ENCODE measurements around the gene ATXN7. TPM values are rescaled to one million over a fixed set of nuclear protein-coding genes. Genes with fewer than 3 reads are reported as not detected.

The ATXN7 gene
- total RNA-seq, 1 experiment from 2014 or later, result 27.5 TPM

DNA sequence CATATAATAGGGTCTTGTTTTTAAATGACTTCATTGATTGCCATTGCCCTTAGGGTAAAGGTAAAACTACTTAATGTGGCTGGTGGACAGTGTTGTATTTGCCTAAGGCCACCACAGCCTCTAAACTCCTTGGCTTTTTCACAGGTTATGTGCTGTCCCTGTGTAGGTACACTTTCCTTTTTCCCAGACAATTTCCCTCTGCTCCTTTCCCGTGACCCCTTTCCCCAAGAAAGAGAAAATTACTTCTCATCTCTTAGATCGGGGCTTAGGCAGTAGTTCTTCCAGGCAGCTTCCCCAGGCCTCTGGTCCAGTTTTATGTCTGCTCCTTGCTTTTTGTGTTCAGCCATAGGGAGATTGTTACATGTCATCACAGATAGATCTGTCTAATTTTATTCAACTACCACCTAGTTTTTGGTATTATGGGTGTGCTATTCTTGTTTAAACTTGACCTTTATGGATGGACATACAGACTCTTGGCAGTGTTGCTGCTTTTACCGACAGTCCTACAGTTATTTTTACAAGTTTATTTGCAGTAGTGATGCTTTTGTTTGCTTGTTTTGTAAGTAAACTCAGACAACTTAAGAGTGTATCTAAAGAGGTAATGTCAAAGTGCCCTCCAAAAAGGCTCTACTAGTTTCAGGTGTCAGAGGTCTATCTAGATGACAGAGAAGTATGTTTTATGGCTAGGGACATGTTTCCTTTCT lies 69.0 kb downstream of the ATXN7 start (continued):
- TF ChIP-seq, protein P1, sequence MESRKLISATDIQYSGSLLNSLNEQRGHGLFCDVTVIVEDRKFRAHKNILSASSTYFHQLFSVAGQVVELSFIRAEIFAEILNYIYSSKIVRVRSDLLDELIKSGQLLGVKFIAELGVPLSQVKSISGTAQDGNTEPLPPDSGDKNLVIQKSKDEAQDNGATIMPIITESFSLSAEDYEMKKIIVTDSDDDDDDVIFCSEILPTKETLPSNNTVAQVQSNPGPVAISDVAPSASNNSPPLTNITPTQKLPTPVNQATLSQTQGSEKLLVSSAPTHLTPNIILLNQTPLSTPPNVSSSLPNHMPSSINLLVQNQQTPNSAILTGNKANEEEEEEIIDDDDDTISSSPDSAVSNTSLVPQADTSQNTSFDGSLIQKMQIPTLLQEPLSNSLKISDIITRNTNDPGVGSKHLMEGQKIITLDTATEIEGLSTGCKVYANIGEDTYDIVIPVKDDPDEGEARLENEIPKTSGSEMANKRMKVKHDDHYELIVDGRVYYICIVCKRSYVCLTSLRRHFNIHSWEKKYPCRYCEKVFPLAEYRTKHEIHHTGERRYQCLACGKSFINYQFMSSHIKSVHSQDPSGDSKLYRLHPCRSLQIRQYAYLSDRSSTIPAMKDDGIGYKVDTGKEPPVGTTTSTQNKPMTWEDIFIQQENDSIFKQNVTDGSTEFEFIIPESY (IDR thresholded peaks at IDR 0.05; ENCODE audit: extremely low read depth, insufficient replicate concordance, low read length), result no peak
- TF ChIP-seq, protein P2, sequence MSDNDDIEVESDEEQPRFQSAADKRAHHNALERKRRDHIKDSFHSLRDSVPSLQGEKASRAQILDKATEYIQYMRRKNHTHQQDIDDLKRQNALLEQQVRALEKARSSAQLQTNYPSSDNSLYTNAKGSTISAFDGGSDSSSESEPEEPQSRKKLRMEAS (IDR thresholded peaks at IDR 0.05), result no peak
- TF ChIP-seq EZH2phosphoT487 (IDR thresholded peaks at IDR 0.05; ENCODE audit: borderline replicate concordance) (no peak), FOSL1 (IDR thresholded peaks at IDR 0.05; ENCODE audit: low read depth) (no peak)

DNA sequence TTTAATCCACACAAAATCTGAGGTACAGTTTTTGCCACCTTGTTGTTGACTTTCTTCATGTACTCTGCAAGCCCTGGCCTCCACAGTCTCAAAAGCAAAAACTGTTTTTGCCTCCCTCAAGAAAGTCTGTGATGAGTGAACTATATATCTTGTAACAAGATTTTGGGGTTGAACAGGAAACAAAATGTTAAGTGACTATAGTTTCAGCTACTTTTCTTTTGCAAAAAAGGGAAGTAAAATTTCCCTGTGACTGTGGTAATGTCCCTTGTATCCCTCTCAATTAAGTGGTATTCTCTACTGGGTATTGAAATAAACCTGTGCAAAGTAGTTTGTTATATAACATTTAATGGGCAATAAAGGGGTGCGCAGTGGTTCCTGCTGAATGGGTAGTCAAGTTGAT lies 69.8 kb downstream of the ATXN7 start:
- H3K79me2 ChIP-seq (ENCODE audit: insufficient read depth, low read length), result peaks cover 94% of the 10 kb centered on the region
- no peak overlapping the region for H2AFZ ChIP-seq (ENCODE audit: low read depth, low read length, poor library complexity, severe bottlenecking)
- H3K36me3 ChIP-seq (ENCODE audit: control insufficient read depth in 1 of 2, insufficient read depth in 2 of 2, low read length in 2 of 2), result no peaks in the 10 kb centered on the region
- H3K27ac ChIP-seq (ENCODE audit: low read depth, low read length), result no peak overlapping the region
- no TSS peak for BruUV-seq (replicated peaks)
- H3K9me2 ChIP-seq (ENCODE audit: insufficient read depth), result no peaks in the 10 kb centered on the region
- H3K9me3 ChIP-seq (ENCODE audit: control insufficient read depth in 1 of 2, insufficient read depth in 1 of 2, low read depth in 1 of 2, low read length in 2 of 2), result no peaks in the 10 kb centered on the region
- ChIA-PET CTCF (no interaction called here), RAD21 (ENCODE audit: low non-redundant PET in 1 of 2, low total read pairs in 2 of 2, uncharacterized antibody in 2 of 2, unreplicated experiment in 2 of 2) (no interaction called here), POLR2A (no interaction called here)
- H3K27me3 ChIP-seq (ENCODE audit: insufficient read depth, low read length), result no peaks in the 10 kb centered on the region
- H3K9ac ChIP-seq (ENCODE audit: low read length), result no peak overlapping the region
- ATAC-seq (no peak), DNase-seq (ENCODE audit: low read depth, low spot score) (no peak)
- intact Hi-C loops (cut with micrococcal nuclease), result no loop called here
- no peaks in the 10 kb centered on the region for H3K4me1 ChIP-seq (ENCODE audit: control insufficient read depth in 1 of 2, insufficient read depth in 2 of 2, low read length in 2 of 2)
- no peak overlapping the region for H3K4me3 ChIP-seq (replicated peaks in 1 of 2; ENCODE audit: low read depth in 1 of 2, low read length in 2 of 2)
- H3K4me2 ChIP-seq (ENCODE audit: low read length), result no peak overlapping the region
- H4K20me1 ChIP-seq (ENCODE audit: insufficient read depth), result 0 out of 2 replicates have a peak, but pooled peaks cover 3% of the 10 kb centered on the region
- TF ChIP-seq TCF7L2 (IDR thresholded peaks at IDR 0.05; ENCODE audit: borderline replicate concordance, extremely low read depth, insufficient read depth, insufficient read length) (no peak), YY1 (IDR thresholded peaks at IDR 0.05; ENCODE audit: extremely low read depth, insufficient replicate concordance, low read depth, low read length) (no peak), CBX3 (IDR thresholded peaks at IDR 0.05; ENCODE audit: low read depth) (no peak), JUND (IDR thresholded peaks at IDR 0.05) (no peak), ZNF274 (IDR thresholded peaks at IDR 0.05; ENCODE audit: low read depth, low read length) (no peak), RAD21 (IDR thresholded peaks at IDR 0.05; ENCODE audit: low read depth) (no peak), SRF (IDR thresholded peaks at IDR 0.05; ENCODE audit: low read depth) (no peak), EZH2phosphoT487 (IDR thresholded peaks at IDR 0.05; ENCODE audit: borderline replicate concordance) (no peak), CTCF (IDR thresholded peaks at IDR 0.05 in 2 of 3, conservative IDR thresholded peaks at IDR 0.05 in 1 of 3; ENCODE audit: borderline replicate concordance in 1 of 3, insufficient read depth in 1 of 3, low read depth in 2 of 3, low read length in 2 of 3) (no peak), SIN3A (IDR thresholded peaks at IDR 0.05; ENCODE audit: low read depth) (no peak), POLR2AphosphoS5 (IDR thresholded peaks at IDR 0.05; ENCODE audit: low read depth, low read length) (no peak), CEBPB (IDR thresholded peaks at IDR 0.05; ENCODE audit: low read depth) (no peak), EGR1 (IDR thresholded peaks at IDR 0.05; ENCODE audit: low read depth) (no peak)
- TF ChIP-seq, protein P2 (IDR thresholded peaks at IDR 0.05), result no peak
- TF ChIP-seq, protein P1 (IDR thresholded peaks at IDR 0.05; ENCODE audit: extremely low read depth, insufficient replicate concordance, low read length), result no peak
- TF ChIP-seq, protein P3, sequence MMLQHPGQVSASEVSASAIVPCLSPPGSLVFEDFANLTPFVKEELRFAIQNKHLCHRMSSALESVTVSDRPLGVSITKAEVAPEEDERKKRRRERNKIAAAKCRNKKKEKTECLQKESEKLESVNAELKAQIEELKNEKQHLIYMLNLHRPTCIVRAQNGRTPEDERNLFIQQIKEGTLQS (IDR thresholded peaks at IDR 0.05), result no peak

Measured in HCT116 (cell line).